DMS79 (cell line): ENCODE results near the gene SART3.
"Not testable (repeated sequence)": the region's sequence is repeated elsewhere in the genome, so short reads cannot be mapped to it uniquely, and the experiment has no call there.

Experiments
- DNase-seq: peaks from one replicate; lab custom pipeline; 2025; lab: John Stamatoyannopoulos, UW

SART3 gene

DNA sequence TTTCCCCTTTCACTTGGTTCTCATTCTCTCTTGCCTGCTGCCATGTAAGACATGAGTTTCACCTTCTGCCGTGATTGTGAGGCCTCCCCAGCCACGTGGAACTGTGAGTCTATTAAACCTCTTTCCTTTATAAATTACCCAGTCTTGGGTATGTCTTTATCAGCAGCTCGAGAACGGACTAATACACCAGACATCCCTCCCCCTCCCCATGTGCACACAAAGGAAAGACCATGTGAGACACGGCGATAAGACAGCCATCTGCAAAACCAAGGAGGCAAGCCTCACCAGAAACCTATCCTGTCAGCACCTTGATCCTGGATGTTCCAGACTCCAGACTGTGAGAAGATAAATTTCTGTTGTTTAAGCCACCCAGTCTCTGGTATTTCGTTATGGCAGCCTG is 75.6 kb downstream of the SART3 start:
- DNase-seq = not testable (repeated sequence)

DNA sequence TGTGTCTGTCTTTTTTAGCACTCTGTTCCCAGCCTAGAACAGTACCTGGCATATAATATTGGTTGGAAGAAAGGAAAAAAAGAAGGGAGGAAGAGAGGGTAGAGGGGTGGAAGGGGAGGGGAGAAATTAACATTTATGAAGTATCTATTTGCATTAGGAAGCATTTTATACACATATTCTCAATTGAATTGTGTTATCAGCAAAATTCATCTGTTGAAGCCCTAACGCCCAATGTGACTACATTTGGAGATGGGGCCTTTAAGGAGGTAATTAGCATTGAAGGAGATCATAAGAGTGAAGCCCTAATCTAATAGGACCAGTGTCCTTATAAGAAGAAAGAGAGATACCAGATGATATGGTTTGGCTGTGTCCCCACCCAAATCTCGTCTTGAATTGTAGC is 76.1 kb downstream of the SART3 start:
- no peak for DNase-seq

DNA sequence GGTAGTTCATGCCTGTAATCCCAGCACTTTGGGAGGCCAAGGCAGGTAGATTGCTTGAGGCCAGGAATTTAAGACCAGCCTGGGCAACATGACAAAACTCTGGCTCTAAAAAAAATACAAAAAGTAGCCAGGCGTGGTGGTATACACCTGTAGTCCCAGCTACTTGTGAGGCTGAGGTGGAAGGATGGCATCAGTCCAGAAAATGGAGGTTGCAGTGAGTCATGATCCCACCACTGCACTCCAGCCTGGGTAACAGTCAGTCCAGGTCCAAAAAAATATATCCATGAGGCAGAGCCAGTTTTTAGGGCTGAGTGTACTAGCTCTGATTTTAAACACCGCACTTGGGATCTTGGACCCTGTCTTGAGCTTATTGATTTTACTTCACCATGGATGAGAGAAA is 76.5 kb downstream of the SART3 start:
- DNase-seq = no peak

DNA sequence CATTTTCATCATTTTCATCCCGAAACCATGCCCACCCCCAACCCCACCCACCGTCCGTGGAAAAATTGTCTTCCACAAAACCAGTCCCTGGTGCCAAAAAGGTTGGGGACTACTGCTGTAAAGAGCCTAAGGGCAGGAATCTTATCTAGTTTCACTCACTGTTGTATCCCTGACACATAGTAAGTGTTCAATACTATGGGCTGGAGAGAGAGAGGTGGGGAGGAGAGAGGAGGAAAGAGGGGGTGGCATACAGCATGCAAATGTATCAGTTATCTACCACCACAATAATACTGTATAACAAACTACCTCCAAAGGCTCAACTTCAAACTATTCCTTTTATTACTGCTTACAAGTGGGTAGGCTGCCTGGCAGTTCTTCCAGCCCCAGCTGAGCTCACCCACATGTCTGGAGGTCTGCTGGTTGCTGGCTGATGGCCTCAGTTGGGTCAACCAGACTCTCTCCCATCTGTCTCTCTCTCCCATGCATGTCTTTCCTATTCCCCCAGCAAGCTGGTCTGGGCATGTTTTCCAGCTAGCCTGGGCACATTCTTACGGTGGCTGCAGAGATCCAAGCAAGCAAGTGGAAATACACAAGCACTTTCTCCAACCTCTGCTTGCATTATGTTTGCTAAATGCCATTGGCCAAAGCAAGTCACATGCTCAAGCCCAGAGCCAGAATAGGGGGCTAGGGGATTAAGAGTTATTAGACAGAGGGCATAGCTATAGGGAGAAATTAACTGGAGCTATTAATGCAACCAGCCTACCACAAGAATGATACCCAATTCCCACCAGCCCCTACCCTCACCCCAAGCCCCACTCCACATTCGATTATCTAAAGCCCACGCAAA is 77.5 kb downstream of the SART3 start:
- no peak for DNase-seq

DNA sequence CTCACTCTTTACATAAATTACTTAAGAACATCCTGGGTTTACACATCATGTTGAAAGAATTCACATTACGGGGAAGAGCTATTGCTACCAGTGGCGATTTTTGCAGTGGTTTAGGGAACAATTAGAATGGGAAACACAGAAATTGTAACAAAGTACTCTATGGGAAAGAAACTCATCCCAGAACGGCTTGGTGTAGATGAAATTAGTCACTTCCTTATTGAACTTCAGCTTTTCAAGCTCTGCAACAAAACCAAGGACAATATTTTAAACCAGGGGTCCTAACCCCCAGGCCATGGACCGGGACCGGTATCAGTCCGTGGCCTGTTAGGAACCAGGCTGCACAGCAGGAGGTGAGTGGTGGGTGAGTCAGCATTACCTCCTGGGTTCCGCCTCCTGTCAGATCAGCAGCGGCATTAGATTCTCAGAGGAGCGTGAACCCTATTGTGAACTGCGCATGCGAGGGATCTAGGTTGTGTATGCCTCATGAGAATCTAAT is 78.2 kb downstream of the SART3 start:
- no peak for DNase-seq

DNA sequence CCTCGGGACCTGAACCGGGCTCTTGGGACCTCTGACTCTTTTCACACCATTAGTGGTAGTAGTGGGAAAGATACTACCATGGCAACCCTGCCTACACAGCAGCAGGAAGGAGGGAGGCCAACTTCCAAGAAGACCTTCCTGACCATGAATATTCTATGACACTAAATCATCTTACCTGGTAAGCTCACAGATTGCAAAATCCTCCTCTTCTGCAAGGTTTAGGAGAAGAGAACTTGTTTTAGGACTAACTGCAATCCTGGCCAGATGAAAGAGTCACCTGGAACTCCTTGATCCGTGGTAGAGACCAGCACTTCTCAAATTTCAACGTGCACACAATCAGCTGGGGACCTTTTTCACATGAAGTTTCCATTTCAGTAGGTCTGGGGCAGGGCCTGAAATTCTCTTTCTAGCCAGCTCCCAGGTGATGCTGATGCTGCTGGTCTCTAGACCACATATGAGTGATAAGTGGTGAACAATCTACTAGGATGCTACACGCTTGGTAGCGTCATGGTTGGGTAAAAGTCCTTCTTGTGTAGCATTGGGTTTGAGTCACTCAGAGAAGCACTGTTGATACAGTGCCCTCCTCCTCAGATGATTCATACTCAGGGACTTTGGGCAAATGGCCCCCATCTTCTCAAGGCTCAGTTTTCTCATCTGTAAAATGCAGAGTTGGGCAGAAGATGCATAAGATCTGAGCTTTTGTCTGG is 81.5 kb downstream of the SART3 start:
- no peak for DNase-seq

DNA sequence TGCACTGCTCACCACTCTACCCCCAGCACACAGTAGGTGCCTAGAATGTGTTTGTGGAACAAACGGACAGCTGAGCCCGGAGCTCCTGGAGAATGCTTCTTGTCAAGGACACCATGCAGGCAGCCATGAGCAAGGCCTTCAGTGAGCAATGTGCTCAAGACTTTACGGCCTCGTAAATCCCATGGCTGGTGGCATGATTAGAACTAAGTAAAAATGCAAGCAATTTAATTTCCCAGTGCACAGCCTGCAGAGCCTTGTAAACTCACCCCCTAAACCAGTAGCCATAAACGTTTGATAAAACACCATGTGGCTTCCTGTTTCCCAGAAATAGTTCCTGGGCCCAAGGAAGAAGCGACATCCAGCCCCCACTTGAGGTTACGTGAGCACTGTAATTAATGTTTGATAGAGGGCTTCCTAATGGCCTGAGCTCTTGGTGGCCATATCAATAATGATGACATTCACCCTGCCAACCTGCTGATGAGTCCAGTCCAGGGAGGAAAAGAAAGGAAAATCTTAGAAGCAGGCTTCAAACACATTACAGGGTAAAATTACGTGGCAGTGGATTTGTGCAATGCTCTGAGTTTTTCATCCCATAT is 82.3 kb downstream of the SART3 start:
- no peak for DNase-seq

DNA sequence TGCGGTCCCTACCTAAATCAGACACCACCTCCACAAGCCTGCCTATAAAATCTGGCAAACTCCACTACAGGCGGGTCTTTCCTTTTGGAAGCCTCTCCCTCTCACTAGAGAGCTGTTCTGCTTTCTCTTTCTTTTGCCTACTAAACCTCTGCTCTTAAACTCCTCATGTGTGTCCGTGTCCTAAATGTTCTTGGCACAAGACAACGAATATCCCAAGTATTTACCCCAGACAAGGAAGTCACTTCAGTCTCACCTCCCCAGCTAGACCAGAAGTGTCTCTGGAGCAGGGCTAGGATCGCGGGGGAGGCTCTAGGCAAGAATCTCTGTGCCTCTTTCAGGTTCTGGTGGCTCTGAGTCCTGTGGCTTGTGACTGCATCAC is 83.1 kb downstream of the SART3 start:
- DNase-seq = no peak

DNA sequence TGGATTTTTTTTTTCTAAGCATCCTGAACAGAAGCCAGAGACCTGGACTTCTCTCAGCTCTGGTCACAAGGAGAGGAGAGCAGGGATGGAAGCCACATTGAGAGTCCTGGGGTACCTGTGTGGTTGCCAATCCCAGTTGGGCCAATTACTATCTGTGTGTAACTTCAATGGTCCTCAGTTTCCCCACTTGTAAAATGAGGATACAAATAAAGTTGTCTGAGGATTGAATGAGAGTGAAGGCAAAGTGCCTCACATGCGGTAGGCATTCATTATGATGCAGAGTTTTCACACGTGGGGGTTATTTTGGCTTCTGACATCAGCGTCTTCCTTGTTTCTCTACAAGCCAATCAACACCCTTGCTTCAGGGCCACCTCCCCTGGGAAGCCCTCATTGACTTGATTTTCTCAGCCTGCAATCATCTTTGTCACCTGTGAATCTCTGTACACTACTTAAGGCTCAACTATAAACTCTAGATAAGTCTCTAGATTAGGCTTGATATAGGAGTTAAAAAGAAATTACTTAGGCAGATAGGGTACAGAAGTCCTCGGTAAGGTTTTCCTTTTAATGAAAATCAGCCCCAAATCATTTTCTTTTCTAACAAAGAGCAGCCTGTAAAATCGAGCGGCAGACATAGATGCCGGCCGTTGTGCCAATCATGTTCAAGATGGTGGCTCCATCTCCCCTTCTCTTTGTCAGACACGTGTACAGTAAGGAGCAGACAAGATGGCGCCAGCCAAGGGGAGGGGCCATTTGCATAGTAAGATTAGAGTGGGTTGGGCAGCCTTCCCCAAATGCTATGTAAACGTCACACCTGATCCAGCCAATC is 83.7 kb downstream of the SART3 start:
- no peak for DNase-seq

DNA sequence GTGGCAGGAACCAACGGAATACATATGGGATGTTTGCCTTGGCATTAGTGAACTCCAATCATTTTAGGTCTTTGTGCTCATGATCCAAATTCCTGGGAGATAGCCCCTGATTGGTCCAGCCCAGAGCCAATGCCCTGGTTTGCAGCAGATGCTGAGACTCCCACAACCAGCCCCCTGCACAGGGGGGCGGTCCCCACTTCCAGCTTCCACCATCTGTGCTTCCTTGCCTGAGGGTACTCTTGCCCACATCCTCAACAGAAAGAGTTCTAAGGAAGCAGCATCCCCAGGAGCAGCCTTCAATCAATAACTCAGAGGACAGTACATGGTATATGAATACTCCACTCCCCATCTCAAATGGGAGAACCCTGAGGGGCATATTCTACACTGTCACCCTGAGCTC is 85.6 kb downstream of the SART3 start:
- DNase-seq = no peak

DNA sequence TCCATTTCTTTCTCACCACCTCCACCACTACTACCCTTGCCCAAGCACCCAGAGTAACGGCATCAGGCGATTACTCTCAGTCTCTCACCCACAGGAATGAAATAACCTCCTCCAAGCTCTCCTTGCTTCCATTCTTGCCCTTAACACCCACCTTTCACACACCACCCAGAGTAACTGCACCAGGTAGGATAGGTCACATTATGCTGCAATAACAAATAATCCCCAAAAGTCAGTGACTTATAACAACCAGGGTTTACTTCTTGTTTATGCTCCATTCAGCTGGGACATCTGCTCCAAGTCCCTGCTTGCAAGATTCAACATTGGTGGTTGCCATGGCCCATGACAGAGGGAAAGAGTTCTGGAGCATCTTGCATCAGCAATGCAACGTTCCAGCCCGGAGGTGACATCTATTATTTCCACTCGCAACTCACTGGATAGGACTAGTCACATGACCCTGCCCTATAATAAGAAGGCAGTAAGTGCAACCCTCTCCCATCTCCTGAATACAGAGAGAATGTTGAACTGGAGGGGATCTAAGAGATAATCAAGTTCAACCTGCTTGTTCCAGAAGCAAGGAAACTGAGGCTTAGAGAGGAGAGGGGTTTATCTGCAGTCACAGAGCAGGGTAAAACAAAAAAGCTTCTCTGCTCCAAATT is 87.4 kb downstream of the SART3 start:
- no peak for DNase-seq
